Mucosa of gallbladder (tissue), 1 donor: ENCODE measurements around the gene MN1. TPM values are rescaled to one million over a fixed set of nuclear protein-coding genes. Genes with fewer than 3 reads are reported as not detected.

Source experiments
- DNase-seq: peaks from one replicate; pipeline ENCODE4 v3.0.0-alpha.2; 2020; ENCODE audit warnings: low spot score
- total RNA-seq: library from RNA; stranded (reverse); gene quantifications from one replicate; pipeline ENCODE4 v1.2.1, GENCODE V29; 2021
- donor health status: DM: no; HTN: no; CAD: no.

Gene MN1
- total RNA-seq, 1 donor from 2014 or later = 17.7 TPM

DNA sequence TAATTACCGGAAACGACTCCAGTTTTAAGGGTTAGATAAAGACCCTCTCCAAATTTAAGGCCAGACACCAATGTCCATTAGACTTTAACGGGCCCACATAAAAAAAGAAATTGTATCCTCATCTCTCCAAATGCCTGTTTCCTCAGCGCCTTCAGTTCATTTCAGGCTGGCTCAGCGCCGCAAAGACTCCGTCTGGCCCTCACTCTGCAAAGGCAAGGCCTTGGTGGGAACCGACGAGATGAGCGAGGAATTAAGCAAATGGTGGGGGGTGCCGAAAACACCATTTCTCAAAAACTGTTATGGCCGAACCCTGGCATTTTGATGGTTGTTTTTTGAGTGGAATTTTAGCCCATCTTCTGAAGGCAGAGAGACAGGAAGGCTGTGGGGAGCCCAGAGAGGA lies 15.7 kb downstream of the MN1 start:
- no peak for DNase-seq

GRCh38 chr22:27784120-27784475 lies 17.5 kb downstream of the MN1 start:
- no peak for DNase-seq

DNA sequence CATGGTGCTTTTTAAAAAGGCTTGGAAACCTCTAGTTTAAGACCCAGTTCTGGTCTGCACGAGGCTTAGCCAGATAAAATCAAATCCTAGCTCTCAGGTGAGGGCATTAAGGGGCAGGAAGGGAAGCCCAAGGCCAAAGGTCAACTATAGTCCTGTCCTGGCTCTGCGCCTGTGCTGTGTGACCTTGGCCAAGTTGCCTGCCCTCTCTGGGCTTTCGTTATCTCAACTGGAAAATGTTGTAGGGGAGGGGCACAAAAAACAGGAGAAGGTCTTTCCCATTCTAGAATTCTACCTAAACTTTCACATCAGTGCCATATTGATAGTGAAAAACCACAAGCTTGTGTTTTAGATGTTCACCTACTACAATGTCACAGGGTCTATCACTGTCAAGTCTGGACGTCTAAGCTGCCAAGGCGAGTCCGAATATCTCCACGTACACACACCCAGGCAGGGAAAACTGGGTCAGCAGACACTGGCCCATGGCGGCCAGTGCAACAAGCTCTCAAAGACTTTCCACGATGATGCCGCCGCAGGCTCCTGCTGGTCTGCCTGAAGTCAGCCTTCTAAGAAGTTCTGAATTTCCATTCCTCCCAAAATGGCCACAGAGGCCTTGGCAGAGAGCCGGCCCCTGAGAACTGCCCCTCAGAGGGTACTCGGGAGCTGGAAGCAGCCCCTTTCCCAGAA lies 18.0 kb downstream of the MN1 start:
- no peak for DNase-seq

GRCh38 chr22:27782088-27782487 lies 19.5 kb downstream of the MN1 start:
- DNase-seq = no peak

GRCh38 chr22:27780161-27780575 lies 21.4 kb downstream of the MN1 start:
- DNase-seq = no peak

DNA sequence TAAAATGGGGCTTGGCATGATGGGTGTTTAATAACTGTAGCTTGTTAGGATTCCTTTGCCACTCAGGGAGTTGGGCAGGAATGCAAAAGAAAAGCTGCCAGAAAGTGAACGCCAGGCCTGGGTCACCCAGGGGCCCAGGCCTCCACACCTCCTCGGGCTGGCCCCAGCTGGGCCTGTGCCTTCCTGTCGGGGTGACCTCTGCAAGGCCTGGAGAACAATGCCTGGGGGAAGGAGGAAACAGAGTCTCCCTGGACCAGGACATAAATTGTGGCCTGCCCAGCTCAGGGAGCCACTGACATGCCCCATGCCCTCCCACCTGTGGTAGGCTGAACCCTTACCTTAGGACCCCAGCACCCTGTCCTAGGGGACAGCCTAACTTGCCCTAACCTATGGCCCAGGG lies 21.9 kb downstream of the MN1 start:
- DNase-seq = no peak

GRCh38 chr22:27778294-27779090 lies 23.1 kb downstream of the MN1 start:
- DNase-seq = no peak

DNA sequence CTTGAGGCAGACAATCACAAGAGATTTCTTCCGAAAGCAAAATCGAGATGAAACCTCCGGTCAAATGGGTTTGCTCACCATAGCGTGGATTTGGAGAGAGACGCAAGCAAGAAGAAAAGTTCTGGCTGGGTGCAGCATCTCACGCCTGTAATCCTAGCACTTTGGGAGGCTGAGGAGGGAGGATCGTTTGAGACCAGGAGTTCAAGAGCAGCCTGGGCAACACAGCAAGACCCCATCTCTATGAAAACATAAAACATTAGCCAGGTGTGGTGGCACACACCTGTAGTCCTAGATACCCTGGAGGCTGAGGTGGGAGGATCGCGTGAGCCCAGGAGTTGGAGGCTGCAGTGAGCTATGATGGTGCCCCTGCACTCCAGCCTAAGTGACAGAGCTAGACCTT lies 24.4 kb downstream of the MN1 start:
- DNase-seq = no peak

GRCh38 chr22:27776650-27776958 lies 25.0 kb downstream of the MN1 start:
- no peak for DNase-seq

- DNase-seq = no peak
Observed at GRCh38 chr22:27775758-27776649, 25.6 kb downstream of the MN1 start.

DNA sequence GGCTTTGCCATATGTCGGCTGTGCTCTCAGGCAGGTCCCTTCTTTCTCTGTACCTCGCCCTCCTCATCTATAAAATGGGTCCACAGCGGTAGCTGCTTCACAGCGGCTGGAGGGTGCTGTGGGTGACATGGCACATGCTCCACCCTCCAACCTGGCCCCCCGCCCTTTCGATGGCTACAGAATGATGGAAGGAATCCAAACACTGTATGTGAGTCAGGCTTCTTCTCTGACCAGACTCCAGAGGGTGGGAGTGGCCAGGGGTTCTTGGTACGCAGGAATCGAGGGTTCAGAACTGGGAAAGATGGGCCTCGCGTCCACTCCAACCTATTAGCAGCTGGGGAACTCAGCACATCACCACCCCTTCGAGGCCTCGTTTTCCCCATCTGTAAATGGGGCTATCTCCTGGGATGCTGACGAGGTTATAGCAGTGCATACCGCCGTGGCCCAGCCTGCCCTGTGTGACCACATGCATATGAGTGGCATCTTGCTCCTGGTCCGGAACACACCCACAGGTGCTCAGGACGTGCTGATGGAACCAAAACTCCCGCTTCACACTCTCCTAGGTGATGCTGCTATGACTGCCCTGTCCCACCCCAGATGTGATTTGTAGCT lies 26.4 kb downstream of the MN1 start:
- no peak for DNase-seq

GRCh38 chr22:27774200-27774599 lies 27.4 kb downstream of the MN1 start:
- no peak for DNase-seq

- DNase-seq = no peak
Observed at GRCh38 chr22:27772984-27773498, 28.5 kb downstream of the MN1 start.

DNA sequence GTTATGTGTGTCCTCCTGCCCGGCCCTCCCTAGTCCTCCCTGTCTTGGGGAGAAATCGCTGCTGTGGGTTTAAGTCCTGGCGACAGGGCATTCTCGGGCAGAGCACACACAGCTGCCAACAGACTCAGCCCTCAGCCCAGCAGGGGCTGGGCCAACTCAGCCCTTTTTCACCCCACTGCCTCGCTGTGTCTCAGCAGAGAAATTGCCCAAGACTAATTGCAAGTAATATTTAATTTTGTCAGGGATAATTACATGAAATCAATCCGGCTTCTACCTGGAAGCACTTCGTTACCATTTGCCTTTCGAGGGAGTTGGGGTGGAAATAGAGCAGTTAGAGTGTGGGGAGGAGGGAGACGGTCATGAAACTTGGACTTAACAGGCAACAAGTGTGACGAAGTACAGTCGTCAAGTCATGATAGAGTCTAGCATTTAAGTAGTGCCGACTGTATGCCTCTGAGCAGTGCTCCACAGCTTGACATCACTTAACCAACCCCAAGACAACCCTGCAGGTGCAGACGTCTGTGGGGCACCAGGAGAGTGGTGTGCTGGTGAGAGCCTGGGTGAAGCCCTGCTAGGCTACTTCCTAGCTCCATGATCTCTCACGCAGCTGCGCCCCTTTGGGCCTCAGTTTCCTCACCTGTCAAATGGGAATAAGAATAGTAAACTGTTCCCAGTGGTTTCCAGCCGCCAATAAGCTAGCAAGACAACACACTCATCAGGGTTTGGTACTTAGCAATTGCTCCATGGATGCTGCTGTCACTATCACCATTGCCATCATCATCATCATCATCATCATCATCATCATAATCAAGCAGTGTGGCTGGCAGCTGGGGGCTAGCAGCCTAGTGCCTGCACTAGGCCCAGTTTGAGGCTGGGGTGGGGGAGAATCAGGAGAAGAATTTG lies 29.2 kb downstream of the MN1 start:
- DNase-seq = no peak

DNA sequence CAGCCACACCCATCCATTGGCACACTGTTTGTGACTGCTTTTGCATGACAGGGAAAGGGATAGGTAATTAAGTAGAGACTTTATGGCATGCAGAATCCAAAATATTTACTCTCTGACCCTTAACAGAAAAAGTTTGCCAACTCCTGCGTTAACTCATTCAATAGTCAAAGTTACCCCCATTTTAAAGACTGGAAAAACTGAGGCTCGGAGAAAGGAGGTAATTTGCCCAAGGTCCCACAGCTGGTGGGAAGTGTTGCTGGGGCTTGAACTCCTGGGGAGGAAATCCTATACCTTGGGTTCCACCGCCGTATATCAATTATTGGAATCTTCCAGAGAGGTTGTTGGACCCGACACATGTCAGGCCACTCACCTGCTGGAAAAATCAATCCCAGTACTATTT lies 29.9 kb downstream of the MN1 start:
- DNase-seq = no peak

- DNase-seq = no peak
Observed at GRCh38 chr22:27769012-27769411, 32.5 kb downstream of the MN1 start.

GRCh38 chr22:27768027-27768653 lies 33.4 kb downstream of the MN1 start:
- DNase-seq = no peak

DNA sequence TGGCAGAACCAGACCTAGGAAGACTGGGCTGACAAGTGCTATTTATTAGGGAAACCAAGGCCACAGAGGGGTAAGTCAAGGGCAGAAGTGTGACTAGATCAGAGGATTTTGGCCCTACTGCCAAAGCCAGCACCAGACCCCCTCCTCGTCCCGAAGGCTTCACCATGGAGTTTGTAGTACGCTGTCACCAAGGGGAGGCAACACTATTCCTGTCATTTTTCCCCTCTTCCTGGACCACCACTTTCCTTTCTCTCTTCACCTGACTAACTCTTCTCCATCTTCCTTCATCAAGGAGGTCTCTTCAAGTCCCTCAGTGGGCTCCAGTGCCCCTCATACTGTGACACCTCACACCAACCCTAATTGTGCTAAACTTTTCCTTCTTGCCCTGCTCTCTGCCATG lies 34.9 kb downstream of the MN1 start:
- no peak for DNase-seq

DNA sequence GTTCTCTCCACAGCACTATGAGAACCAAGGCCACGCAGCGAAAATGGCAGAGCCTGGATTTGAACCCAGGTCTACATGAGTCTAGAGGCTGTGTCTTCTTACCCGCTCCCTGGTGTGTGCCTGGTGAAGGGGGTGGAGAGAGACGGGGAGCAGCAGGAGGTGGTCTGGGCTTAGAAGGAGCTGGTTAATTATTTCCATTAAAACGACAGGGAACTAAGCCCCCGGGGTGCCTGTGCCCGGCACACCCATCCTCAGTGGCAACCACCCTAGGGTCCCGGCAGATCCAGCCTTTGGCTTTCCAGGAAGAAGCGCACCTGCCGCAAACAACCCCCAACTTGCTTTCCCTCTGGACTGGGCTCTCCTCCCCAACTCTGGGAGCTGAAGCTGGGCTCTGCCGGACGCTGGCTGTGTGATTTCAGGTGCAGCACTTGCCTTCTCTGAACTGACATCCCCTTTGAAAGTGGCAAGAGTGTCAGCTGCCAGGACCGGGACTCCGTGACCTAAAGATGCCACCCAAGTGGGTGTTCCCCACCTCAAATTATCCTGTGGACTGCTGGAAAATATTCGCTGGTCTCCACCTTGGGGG lies 35.8 kb downstream of the MN1 start:
- no peak for DNase-seq

- no peak for DNase-seq
Observed at GRCh38 chr22:27764722-27765236, 36.8 kb downstream of the MN1 start.
